Natural killer cell treated with Interleukin-12 subunit alpha and Interleukin-12 subunit beta and Interleukin-15 and Interleukin-18, amount 100 ng/mL, for 72 hours (primary cell): Measurements from ENCODE around the gene SFRP2. TPM values are rescaled to one million over a fixed set of nuclear protein-coding genes. Genes with fewer than 3 reads are reported as not detected.

Experiments
- ATAC-seq, 2 donors: fragments of 150-1000 bp; cut with Tn5 transposase in 1 of 2; sonication (Bioruptor Pico), chemical (Tn5 transposase) in 1 of 2; 2 replicates each; pipeline ENCODE4 v1.10.0; 2021
- DNase-seq: peaks from one replicate; pipeline ENCODE4 v3.0.0; 2022; ENCODE audit warnings: low spot score
- H3K27ac Mint-ChIP-seq, 2 donors: 1 replicate in 1 of 2; 2 replicates in 1 of 2; pipeline ENCODE4 v1.8.0; 2022; ENCODE audit warnings: mixed read lengths in 2 of 2, mild to moderate bottlenecking in 1 of 2, moderate library complexity in 1 of 2
- H3K27me3 Mint-ChIP-seq, 2 donors: 1 replicate in 1 of 2; 2 replicates in 1 of 2; pipeline ENCODE4 v1.8.0; 2022; ENCODE audit warnings: mixed read lengths in 2 of 2
- H3K36me3 Mint-ChIP-seq: one replicate; pipeline ENCODE4 v1.8.0; 2022; ENCODE audit warnings: mixed read lengths
- H3K4me1 Mint-ChIP-seq, 2 donors: 1 replicate in 1 of 2; 2 replicates in 1 of 2; pipeline ENCODE4 v1.8.0; 2022; ENCODE audit warnings: low read depth in 2 of 2, mixed read lengths in 2 of 2, mild to moderate bottlenecking in 1 of 2
- H3K4me3 Mint-ChIP-seq: one replicate; pipeline ENCODE4 v1.8.0; 2022; ENCODE audit warnings: mixed read lengths
- H3K9me3 Mint-ChIP-seq: 2 replicates; pipeline ENCODE4 v1.8.0; 2022; ENCODE audit warnings: mixed read lengths
- total RNA-seq, 2 donors: library from RNA; stranded (reverse); gene quantifications; one replicate each; pipeline ENCODE4 v1.2.3, GENCODE V29; 2022

SFRP2 gene
- total RNA-seq, 2 donors from 2014 or later: not detected

DNA sequence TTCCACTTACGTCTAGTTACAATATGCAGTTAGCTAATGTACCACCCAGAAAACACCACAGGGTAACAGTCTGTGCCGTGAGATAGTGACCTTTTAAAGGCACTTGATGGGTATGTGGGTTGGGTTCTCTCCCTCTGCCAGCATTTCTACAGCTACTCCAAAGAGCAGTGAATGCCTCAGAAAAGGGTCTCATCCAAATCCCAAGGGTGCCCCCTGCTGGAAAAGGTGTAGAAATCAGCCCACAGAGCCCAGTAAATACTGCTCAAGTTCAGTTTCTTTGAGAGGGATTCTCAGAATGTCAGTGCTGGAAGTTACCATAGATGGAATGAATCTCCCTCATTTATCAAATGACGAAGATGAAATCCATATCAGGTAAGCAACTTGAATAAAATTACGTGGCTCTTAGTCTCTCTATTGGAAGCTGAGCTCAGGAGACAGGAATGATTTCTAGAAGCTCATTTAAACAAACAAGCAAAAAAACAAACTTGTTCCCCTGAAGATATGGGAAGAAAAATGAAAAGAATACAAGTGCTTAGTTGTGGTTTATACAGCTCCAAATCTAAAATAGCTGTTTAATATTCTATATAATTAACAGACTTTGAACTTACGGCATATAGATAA, 38.6 kb downstream of the SFRP2 start:
- H3K27me3 Mint-ChIP-seq: peaks cover 6 to 13% of the 10 kb centered on the region in 2 donors
- DNase-seq (peak; percentile 68), ATAC-seq (peak; percentile 60 to 69)
- no peak overlapping the region for H3K27ac Mint-ChIP-seq
- no peaks in the 10 kb centered on the region for H3K4me1 Mint-ChIP-seq
- no peaks in the 10 kb centered on the region for H3K36me3 Mint-ChIP-seq
- H3K9me3 Mint-ChIP-seq: no peaks in the 10 kb centered on the region
- H3K4me3 Mint-ChIP-seq: no peak overlapping the region

DNA sequence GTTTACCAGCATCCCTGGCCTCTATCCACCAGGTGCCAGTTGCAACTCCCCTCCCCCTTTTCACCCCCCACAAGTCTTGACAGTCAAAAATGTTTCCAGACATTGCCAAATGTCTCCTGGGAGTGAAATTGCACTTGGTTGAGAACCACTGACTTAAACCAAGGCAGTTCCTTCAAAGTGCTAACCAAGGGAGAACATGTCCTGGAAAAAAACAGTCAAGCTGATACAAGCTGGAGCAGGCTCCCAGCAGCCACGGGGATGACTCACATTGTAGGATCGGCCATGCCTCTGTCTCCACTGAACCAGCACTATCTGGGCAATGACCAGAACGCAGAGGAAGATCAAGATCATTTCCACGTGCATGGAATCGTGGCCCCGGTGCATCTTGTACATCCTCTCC, 40.5 kb downstream of the SFRP2 start:
- Mint-ChIP-seq H3K4me3 (no peak overlapping the region), H3K9me3 (no peaks in the 10 kb centered on the region), H3K4me1 (no peaks in the 10 kb centered on the region), H3K36me3 (no peaks in the 10 kb centered on the region), H3K27ac (no peak overlapping the region), H3K27me3 (peaks cover 6 to 10% of the 10 kb centered on the region in 2 donors)
- ATAC-seq: no peak
- DNase-seq: no peak

DNA sequence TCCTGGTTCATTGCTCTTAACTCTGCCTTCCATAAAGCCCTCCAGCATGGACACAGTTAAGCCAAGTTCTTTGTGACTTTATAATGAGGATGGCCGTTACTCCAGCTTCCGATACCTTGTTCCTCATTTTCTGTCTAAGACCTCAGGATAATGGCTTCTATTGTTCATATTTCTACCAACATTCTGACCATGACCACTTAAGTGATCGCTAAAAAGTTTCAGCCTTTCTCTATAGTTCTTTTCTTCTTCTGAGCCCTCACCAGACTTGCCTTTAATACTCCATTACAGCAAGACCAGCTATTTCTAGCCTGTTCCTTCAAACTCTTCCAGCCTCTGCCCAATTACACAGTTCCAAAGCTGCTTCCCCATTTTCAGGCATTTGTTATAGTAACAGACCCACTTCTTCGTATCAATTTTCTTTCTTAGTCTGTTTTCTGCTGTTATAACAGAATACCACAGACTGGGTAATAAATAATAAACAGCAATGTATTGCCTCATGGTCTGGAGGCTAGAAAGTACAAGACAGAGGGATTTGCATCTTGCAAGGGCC, 41.4 kb downstream of the SFRP2 start:
- no peak for ATAC-seq
- Mint-ChIP-seq H3K4me3 (no peak overlapping the region), H3K27ac (no peak overlapping the region)

DNA sequence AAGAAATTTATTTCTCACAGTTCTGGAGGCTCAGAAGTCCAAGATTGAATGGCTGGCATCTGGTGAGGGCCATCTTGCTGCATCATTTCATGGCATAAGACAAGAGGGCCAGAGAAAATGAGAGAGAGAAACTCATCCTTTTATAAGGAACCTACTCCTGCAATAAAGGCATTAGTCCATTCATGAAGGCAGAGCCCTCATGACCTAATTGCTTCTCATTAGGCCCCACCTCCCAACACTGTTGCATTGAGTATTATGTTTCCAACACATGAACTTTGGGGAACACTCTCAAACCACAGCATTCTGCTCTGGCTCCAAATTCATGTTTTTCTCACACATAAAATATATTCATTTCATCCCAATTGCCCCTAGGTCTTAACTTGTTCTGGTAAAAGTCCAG, 43.2 kb downstream of the SFRP2 start:
- Mint-ChIP-seq H3K27me3 (peaks cover 4 to 13% of the 10 kb centered on the region in 2 donors), H3K4me1 (no peaks in the 10 kb centered on the region), H3K27ac (no peak overlapping the region), H3K9me3 (peaks cover 2% of the 10 kb centered on the region), H3K4me3 (no peak overlapping the region), H3K36me3 (peaks cover 3% of the 10 kb centered on the region)
- DNase-seq: no peak
- ATAC-seq: no peak

More for the DNA sequence above, 41.4 kb downstream of the SFRP2 start:
- H3K36me3 Mint-ChIP-seq: no peaks in the 10 kb centered on the region
- peaks cover 6 to 10% of the 10 kb centered on the region in 2 donors for H3K27me3 Mint-ChIP-seq
- no peak for DNase-seq
- no peaks in the 10 kb centered on the region for H3K4me1 Mint-ChIP-seq
- no peaks in the 10 kb centered on the region for H3K9me3 Mint-ChIP-seq

DNA sequence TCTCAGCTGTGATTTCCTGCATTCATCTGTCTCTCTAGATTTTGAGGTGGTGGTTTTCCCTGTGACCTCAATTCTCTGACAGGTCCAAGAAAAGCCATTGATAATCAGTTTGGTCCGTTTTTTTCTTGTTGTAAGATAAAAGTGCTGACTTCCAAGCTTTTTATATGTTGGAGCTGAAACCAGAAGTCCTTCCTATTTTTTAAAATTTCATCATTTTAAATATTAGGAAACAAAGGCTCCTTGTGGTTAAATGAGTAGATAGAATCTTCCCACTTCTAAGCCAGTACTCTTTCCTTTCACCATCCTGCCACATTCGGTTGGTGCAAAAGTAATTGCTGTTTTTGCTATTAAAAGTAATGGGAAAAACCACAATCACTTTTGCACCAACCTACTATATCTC, 47.3 kb downstream of the SFRP2 start:
- peaks cover 3% of the 10 kb centered on the region for H3K9me3 Mint-ChIP-seq
- no peak overlapping the region for H3K4me3 Mint-ChIP-seq
- H3K36me3 Mint-ChIP-seq: peaks cover 6% of the 10 kb centered on the region
- no peak overlapping the region for H3K27ac Mint-ChIP-seq
- H3K27me3 Mint-ChIP-seq: peaks cover 13 to 32% of the 10 kb centered on the region in 2 donors
- DNase-seq (no peak), ATAC-seq (no peak)
- H3K4me1 Mint-ChIP-seq: no peaks in the 10 kb centered on the region

DNA sequence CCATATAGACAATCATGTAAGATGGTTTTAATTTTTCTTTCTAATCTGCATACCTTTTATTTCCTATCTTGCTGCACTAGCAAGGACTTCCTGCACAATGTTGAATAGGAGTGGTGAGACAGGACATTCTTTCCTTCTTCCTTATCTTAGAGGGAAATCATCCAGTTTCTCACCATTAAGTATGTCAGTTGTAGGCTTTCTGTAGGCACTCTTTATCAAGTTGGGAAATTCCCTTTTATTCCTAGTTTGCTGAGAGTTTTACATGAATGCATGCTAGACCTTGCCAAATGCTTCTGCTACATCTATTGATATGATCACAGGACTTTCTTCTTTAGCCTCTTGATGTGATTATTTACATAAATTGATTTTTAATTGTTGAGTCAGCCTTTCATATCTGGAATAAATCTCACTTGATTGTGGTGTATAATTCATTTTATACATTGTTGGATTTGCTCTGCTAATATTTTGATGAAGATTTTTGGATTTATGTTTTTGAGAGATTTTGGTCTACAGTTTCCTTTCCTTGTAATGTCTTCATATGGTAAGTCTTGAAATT, 52.9 kb downstream of the SFRP2 start:
- H3K9me3 Mint-ChIP-seq: peaks cover 3% of the 10 kb centered on the region
- peaks cover 26 to 67% of the 10 kb centered on the region in 2 donors for H3K27me3 Mint-ChIP-seq
- peaks cover 6% of the 10 kb centered on the region for H3K36me3 Mint-ChIP-seq
- H3K4me1 Mint-ChIP-seq: peaks cover 0 to 4% of the 10 kb centered on the region in 2 donors
- H3K27ac Mint-ChIP-seq: no peak overlapping the region
- ATAC-seq: no peak
- DNase-seq: no peak
- no peak overlapping the region for H3K4me3 Mint-ChIP-seq

DNA sequence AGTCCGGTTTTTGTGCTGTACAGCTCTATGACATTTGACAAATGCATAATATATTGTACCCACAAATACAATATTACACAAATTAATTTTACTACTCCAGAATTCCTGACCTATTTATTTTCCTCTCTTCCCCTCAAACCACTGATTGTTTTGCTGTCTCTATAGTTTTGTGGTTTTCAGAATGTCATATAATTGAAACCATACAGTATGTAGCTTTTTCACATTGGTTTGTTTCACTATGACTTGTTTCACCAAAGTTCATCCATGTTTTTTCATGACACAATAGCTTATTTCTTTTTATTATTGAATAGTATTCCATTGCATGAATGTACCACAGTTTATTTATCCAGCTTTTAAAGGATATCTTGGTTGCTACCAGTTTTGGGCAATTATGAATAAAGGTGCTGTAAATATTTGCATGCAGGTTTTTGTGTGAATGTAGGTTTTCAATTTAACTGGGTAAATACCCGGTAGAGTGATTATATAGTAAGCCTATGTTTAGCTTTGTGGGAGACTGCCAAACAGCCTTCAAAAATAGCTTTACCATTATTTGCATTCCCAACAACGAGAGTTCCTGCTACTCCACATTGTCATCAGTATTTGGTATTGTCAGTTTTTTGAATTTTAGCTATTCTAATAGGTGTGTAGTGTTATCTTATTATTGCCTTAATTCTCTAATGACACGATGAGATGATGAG, 55.0 kb downstream of the SFRP2 start:
- Mint-ChIP-seq H3K36me3 (no peaks in the 10 kb centered on the region), H3K27ac (no peak overlapping the region), H3K4me1 (peaks cover 0 to 4% of the 10 kb centered on the region in 2 donors), H3K27me3 (peaks cover 18 to 48% of the 10 kb centered on the region in 2 donors), H3K4me3 (no peak overlapping the region), H3K9me3 (no peaks in the 10 kb centered on the region)
- DNase-seq: no peak
- no peak for ATAC-seq

DNA sequence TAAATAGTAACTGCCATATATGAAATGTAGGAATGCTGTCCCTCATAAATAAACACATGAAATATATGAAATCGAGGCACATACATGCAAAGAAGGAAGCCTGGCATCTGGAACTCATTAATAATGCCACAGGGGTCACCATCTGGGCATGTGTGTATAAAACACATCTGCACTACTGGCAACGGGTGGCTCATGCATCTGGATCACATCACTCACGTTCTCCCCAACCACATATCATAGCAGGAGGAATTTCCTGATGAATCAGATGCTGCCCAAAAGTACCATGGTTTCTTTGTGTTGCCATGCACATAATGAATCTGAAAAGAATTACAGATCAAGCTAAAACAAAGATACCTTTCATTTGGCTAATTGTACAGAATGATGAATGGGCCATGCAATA, 57.6 kb downstream of the SFRP2 start:
- H3K27ac Mint-ChIP-seq: no peak overlapping the region
- H3K27me3 Mint-ChIP-seq: peaks cover 16 to 33% of the 10 kb centered on the region in 2 donors
- ATAC-seq (no peak), DNase-seq (no peak)
- H3K9me3 Mint-ChIP-seq: no peaks in the 10 kb centered on the region
- peaks cover 0 to 4% of the 10 kb centered on the region in 2 donors for H3K4me1 Mint-ChIP-seq
- no peaks in the 10 kb centered on the region for H3K36me3 Mint-ChIP-seq
- H3K4me3 Mint-ChIP-seq: no peak overlapping the region

Other genes starting within 250 kb of the SFRP2 start
- gene TLR2, start 104.8 kb downstream of the SFRP2 start, total RNA-seq: 1 to 10 TPM in 1 of 2 donors, under 1 TPM in 1; 0.42 to 1.2 TPM
- not detected for gene RNF175, start 29.1 kb downstream of the SFRP2 start, total RNA-seq